ENCODE results near the gene TMEM200C.
"Not testable (repeated sequence)": the region's sequence is repeated elsewhere in the genome, so short reads cannot be mapped to it uniquely, and the experiment has no call there.

TMEM200C gene

DNA sequence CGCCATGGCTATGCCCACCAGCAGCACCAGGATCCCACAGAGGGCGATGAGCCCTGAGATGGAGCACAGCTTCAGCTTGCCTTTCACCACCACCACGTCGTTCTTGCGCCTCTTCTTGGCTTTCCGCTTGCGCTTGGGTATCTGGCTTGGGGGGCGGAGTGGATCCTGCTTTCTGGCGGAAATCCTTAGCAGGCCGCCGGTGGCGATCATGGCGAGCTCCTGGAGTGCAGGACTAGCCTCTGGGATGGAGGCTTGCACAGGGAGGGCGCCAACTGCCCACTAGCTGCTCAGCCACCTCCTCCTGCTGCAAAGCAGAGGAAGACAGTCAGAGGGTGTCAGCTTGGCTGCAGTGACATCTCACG lies 3.5 kb downstream of the TMEM200C start:
- no peak for DNase-seq (ENCODE audit: low spot score)

DNA sequence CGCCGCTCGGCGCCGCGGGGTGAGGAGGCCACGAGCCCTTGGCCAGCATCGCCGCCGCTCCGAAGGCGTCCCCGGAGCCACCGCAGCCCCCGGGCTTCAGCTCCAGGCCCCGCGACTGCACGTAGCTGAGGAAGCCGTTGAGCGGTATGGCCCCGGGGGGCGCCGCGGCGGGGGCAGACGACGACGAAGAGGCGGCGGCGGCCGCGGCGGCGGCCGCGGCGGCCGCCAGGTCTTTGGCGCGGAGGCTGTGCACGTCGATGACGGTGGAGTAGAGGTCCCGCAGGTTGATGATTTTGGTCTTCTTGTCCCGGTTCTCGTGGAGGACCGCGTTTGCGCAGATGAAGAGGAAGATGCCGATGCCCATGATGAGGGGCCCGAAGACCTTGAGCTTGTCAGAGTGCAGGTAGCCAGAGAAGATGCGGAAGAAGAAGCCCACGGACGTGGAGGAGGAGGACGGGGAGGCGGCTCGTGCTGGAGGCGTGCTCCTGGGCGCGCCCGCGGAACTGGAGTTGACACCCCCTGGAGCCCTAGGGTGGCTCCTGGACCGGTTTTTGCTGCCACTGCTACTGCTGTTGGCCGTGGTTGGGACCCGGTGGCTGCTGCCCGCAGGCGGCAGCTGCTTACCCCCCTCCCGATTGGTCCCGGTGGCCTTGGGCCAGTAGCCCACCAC lies 4.0 kb downstream of the TMEM200C start:
- DNase-seq (ENCODE audit: low spot score) = no peak

DNA sequence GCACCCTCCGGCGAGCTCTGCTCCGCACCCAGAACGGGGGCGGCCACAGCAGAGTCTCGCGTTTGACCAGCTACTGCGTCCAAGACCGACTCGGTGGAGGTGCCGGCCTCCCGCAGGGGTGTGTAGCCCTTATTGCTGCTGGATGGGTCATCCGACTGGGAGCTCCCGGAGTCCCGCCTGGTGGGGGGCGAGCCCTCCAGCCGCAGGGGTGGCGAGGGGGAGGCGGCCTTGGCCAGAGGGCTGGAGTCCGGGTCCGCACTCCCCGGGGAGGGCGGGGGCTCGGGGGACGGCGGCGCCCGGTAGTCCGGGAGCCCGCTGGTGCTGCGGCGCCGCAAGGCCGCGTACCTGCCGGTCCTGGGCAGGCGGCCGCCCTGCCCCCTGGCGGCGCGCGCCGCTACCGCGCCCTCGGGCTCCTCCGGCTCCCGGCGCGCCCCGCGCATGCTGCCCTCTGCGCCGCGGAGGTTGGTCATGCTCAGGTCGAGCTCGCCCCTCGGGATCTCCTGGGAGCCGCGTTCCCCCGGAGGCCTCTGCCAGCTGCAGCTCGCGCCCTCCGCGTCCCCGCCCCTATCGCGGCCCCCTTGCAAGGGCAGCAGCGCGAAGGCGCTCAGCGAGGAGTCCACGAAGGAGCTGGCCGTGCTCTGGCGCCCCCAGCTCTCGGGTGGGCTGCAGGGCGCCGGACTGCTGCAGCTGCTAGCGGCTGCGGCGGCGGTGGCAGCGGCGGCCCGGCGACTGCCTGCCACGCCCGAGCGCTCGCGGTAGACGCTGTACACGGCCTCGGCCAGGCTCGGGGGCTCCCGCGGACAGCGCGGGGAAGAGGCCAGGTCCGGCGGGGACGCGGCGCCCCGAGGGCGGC lies 4.8 kb downstream of the TMEM200C start:
- peak; percentile 77 for DNase-seq (ENCODE audit: low spot score)

DNA sequence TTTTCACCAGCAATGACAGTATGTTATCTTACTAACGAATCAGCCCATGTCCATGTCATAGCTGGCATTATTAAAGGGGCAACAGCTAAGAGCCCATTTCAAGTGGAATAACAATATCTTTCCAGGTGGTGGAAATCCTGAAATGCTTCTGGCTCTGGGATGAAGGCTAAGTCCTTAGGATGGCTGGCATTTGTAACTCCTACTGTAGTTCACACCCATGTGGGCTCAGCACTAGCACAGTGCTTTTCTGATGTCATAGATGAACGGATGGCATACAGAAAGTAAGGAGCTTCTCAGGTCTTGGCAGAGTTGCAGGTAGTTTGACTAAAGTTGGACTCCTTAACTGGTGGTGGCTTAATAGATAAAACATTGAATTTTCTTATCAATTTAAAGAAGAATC lies 10.0 kb downstream of the TMEM200C start:
- DNase-seq (ENCODE audit: low spot score) = no peak

DNA sequence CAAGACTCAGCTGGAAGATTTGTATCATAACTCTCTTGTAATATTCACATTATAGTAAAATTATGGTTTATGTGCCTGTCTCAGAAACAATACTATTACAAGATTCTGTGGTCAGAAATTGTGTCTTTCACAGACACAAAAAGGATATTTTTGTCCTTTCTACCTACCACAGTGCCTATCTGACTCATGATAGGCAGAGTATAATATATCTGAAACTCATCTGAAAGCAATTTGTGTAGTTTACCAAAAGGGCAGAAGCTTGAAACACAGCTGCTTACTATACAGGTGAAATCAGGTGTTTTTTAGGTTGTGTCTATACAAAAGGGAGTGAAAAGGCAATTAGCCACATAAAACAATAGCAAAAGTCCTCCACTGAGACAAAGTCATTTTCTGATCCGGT lies 10.9 kb downstream of the TMEM200C start:
- no peak for DNase-seq (ENCODE audit: low spot score)

DNA sequence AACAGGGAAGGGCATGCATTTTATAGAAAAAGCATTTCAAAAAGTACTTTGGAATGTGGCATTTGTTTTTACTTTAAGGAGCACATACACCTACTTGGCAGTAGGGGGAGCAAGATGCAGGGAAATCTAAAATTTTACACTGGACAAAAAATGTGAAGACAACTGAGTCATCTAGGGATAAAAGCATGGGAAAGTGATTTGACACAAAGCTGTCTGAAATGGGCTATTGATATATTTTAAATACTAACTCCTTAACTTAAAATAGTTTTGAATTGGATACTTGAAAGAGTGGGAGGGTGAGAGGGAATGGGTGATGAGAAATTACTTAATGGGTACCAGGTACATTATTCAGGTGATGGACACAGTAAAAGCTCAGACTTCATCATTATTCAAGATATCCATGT lies 15.8 kb downstream of the TMEM200C start:
- no peak for DNase-seq (ENCODE audit: low spot score)

DNA sequence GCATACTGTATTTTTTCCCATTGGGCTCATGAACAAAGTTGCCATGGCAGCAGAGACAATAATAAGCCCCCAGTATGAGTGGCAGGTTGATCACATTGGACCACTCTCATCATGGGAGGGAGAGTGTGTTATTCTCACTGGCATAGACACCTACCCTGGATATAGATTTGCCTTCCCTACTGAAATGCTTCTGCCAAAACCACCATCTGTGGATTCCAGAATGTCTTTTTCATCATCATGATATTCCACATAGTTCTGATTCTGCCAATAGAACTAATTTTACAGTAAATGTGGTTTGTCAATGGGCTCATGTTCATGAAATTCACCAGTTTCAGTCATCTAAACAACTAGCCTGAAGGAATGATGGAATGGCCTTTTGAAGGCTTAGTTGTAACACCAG lies 18.4 kb downstream of the TMEM200C start:
- DNase-seq (ENCODE audit: low spot score) = no peak

DNA sequence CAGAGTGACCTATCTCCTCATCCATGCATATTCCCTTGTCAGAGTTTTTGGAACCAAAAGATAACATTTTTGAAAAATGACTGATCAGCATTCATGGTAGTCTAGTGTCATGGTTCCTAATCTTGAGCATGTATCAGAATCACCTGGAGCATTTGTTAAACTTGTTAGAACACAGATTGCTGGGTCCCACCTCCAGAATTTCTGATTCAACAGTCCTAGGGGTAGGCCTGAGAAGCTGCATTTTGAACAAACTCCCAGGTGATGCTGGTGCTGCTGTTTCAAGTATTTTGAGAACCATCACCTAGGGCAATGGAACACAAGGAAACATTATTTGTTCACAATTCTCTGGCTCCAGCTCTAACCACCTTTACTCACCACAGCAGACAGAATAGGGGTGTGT lies 21.0 kb downstream of the TMEM200C start:
- DNase-seq (ENCODE audit: low spot score) = no peak

DNA sequence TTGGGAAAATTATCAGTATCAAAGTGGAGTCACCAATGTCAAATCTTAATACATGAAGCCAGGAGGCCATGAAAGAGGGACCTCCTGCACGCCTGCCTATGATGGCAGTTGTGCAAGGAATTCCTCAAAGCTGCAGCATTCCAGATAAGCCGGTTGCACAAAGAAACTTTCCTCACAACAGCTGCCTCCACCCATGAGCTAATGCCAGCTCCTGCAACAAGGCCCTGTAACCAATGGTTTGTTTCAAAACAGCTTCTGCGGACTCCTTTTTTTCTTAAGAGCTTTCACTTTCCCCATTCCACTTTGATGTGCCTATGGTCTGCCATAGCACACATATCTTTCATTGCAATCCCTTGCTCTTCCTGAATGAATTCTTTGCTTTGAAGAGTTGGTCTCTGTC lies 22.4 kb downstream of the TMEM200C start:
- no peak for DNase-seq (ENCODE audit: low spot score)

DNA sequence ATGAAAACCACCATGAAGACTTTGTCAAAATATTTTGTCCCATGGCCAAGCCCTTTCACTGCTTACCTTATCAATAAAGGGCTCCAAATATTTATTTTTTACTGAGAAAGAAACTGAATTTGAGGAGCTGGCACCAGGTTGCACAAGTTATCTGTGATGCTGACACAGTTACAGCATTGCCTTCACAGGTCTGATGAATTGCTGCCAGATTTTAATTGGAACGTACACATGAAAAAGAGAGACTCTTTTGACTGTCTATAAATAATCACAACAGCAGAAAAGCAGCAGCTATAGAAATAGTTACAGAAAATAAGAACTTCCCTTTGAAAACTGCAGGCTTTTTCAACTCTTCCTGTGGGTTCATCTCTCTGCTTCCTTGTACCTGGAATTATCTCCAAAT lies 23.9 kb downstream of the TMEM200C start:
- no peak for DNase-seq (ENCODE audit: low spot score)

DNA sequence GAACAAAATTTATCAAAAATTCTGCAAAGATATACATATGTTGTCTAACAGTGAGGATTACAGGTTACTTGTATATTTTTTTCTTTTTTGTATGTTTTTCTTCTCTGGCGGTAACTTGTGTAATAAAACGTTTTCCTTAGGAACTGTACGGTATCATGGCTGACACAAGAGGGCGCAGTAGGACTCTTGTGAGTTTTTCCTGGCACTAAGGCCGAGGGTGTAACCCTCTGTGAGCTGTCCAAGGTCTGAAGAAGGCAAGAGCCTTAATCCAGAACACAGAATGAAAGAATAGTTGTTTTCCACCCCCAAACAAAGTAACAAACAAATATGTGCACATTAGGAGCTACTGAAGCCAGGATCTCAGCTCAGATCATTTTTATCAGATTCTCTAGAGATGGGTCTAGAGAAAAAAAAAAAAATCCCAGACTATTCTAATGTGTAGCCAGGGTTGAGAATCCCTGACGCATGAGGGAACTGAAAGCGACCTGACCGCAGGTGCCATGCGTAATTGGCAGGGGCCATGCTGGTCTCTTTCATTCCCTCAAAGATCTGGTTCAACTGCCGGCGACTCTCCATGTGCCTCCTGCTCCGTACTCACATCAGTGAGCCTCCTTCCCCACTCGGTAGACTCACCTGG lies 27.0 kb downstream of the TMEM200C start:
- peak; percentile 52 for DNase-seq (ENCODE audit: low spot score)

DNA sequence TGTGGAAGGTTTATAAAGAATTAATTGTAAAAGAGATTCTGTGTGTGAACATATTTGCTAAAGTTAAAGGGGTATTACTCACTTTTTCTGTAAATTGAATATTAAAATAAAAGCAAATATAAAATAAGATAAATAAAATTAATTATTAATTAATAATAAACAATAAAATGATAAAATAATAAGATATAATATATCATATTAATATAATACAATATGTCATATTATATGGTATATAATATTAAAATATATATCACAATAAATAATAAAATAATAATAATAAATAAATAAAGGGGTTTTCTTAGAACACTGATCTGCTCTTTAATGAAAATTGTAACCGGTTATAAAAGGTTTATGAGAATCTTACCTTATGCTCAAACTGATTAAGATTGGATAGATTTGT lies 29.8 kb downstream of the TMEM200C start:
- DNase-seq (ENCODE audit: low spot score) = no peak

DNA sequence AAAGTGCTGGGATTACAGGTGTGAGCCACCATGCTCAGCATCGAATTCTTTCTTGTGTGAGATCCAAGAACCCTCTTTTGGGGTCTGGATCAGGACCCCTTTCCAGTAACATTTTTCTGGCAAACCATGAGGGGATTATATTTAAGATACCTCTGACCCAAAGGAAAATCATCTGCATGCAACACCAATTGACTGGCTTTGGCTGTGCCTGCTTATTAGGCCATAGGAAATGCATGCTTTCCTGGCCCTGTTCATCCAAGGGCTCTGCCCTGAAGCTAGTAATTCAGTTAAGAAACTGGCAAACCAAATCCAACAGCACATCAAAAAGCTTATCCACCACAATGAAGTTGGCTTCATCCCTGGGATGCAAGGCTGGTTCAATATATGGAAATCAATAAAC lies 33.2 kb downstream of the TMEM200C start:
- DNase-seq (ENCODE audit: low spot score) = not testable (repeated sequence)

DNA sequence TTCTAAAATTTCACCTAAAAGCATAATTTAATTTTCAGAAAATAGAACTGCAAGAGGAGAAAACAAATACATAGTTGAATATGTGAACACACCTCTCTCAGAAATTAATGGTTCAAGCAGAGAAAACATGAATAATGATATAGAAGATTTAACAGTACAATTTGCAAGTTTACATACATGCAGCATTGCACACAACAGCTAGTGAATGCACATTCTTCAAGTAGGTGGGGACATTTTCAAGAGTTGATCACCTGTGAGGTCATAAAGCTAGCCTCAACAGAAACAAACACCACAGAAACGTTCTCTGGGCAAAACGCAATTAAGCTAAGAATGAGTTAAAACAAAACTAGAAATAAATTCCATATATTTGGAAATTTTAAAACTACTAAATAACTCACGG lies 38.1 kb downstream of the TMEM200C start:
- DNase-seq (ENCODE audit: low spot score) = no peak

DNA sequence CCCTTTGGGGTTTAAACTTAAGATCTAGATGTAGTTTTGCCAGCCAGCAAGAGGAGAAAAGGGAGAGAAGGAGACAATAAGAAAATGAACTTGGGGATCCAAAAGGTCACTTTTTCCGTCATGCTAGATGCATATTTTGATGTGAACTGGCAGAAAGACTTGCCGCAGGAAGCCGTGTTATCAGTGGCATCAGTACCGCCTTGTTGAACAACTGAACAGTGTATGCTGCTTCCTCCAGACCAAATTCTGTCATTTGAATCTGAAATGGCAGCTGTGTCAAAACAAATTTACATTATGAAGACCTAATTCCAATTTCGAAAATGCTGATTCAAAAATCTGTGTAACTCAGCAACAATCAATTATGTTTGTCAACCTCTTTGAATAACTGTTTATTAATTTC lies 42.1 kb downstream of the TMEM200C start:
- DNase-seq (ENCODE audit: low spot score) = no peak

DNA sequence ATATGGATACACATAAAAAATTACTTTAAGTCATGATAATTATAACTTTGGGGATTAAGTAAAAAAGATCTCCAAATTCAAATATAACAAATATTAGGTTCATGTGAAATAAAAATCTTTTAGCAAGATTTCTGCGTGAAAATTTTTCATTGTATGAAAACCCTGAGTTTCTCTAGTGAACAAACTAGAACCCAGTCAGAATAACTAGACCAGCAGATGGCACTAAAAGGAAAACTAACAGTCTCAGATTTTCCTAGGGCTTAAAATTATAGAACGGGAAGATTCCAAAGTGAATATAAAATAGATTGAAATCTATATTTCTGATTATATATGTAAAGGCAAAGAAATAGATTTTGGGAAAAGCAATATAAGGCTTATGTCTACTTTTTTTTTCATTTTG lies 43.3 kb downstream of the TMEM200C start:
- no peak for DNase-seq (ENCODE audit: low spot score)

DNA sequence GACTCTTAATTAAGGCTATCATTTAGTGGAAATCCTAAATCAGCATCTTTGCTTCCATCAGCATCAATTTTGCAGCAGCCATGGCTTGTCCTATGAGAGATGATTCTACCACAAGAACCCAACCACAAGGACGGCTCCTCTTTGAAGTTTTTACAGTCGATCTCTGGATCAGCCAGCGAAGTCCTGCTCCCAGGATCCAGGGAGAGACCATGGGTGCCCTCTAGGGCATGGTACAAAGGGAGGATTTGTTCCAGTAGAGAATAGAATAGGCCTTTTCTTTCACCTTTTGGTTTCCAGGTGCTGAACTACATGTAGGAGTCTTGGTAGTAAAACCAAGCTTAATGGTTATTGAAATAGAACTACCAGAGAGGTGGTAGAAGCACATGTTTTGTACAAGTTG lies 52.7 kb downstream of the TMEM200C start:
- DNase-seq (ENCODE audit: low spot score) = no peak

DNA sequence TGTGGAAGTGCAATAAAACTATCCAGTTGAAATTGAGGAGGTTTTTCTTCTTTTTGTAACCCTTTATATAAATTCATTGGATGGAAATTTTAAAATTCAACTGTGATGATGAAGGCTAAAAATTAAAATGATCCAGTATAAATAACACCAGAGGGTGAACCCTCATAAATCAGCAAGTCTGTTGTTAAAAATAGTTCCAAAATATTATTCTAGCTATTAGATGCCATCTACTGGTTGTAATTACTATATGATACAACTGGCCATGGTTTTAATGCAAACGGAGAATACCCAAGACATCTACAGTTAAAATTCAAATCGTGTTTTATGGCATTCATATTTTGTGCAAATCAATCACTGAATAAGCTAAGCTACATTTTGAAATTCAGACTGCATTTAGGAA lies 53.8 kb downstream of the TMEM200C start:
- no peak for DNase-seq (ENCODE audit: low spot score)

DNA sequence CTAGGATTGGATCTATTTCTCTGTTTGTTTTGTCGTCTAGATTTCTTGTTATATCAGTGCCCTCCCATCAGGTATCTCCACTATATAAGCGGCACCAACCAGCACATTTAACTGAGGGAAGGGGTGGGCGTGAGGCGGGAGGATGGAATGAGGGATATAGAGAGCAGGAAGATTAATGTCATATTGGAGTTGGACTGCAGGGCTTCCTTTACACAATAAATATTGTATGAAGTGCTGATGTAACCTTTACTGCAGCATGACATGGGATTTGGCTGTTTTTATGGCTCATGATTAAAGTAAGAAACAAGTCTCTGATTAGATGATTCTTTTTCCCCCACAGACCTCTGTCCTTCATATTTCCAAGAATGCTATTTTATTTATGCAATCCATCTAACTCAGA lies 54.8 kb downstream of the TMEM200C start:
- DNase-seq (ENCODE audit: low spot score) = no peak

DNA sequence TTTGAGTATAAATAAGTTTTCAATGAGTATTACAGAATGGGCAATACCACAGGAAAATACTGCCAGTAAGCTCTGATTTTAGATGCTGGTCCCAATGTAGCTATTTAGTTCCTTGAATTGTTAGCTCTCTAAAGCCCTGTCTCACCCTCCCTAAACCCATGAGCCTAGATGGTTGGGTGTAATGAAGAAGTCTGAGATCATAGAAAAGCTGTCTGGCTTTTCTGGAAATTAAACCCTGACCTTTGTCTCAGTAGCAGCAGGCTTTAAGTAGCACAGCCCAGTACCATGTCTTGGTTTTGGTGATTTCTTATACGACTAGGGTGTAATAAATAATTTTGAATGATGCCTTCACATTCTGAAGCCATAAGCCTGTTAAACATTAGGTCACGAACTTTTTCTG lies 55.3 kb downstream of the TMEM200C start:
- no peak for DNase-seq (ENCODE audit: low spot score)

DNA sequence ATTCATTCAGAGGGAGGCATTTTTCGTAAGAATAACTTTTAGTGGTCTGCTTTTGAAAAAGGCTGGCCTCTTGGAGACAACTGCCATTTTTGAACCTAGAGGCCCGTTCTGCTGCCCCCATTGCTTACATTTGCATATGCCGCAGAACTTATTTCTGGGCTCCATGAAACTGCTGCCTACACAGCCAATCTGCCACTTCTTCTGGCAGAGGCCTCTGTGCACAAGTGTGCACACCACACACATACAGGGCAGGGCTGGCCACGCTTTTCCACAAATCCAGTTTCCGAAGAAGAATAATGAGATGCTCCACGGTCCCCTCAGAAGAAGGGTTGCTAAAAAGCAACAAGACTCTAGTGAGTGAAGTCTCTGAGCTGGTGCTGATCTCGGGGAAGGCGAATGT lies 56.2 kb downstream of the TMEM200C start:
- DNase-seq (ENCODE audit: low spot score) = no peak

All from germinal center (tissue), 1 donor.